IPS-18a (cell line): ENCODE measurements around the gene JAK2.
"Not testable (repeated sequence)": the region's sequence is repeated elsewhere in the genome, so short reads cannot be mapped to it uniquely, and the experiment has no call there.

Experiments used
- H3K27ac ChIP-seq: one replicate; pipeline ENCODE4 v1.5.1; 2013; ENCODE audit warnings: low read length
- H3K27me3 ChIP-seq: one replicate; pipeline ENCODE4 v1.6.1; 2013; ENCODE audit warnings: mild to moderate bottlenecking, low read length; ENCODE audit not compliant: control insufficient read depth, insufficient read depth
- H3K36me3 ChIP-seq: one replicate; pipeline ENCODE4 v1.6.1; 2013; ENCODE audit warnings: low read depth, low read length; ENCODE audit not compliant: control insufficient read depth
- H3K4me1 ChIP-seq: one replicate; pipeline ENCODE4 v1.6.1; 2013; ENCODE audit warnings: low read depth, low read length; ENCODE audit not compliant: control insufficient read depth
- H3K4me3 ChIP-seq: one replicate; pipeline ENCODE4 v1.5.1; 2013; ENCODE audit warnings: low read length
- H3K9ac ChIP-seq: one replicate; pipeline ENCODE4 v1.6.1; 2013; ENCODE audit warnings: mild to moderate bottlenecking, low read length, moderate library complexity
- H3K9me3 ChIP-seq: one replicate; pipeline ENCODE4 v1.6.1; 2013; ENCODE audit warnings: low read depth, low read length; ENCODE audit not compliant: control insufficient read depth

The JAK2 gene

DNA sequence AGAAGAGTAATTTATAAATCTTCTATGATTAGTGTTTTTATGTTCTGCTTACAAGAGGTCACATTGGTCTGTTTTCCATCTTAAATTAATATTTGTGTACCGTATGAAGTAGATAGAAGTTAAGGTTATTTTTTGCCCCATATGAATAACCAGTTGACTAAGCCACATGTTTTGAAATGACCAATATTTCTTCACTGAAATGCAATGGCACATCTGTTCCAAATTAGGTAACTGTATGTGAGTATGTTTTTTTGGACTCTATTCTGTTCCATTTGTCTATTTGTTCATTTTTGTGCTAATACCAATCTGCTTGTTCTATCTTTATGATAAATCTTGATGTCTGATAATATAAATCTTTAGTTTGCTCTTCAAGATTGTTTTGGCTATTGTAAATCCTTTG lies 17.7 kb downstream of the JAK2 start:
- H3K4me1 ChIP-seq: peaks cover 8% of the 10 kb centered on the region
- H3K27ac ChIP-seq: no peak overlapping the region
- H3K27me3 ChIP-seq: no peaks in the 10 kb centered on the region

DNA sequence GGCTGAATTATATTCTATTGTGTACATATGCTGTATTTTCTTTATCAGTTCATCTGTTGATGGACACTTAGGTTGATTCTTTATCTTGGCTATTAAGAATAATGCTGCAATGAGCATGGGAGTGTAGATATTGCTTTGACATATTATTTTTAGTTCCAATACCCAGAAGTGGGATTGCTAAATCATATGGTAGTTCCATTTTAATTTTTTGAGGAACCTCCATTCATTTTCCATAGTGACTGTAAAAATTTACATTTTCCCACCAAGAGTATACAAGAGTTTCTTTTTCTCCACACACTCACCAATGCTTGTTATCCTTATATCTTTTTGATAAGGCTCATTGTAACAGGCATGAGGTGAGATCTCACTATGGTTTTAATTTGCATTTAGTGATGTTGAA lies 19.4 kb downstream of the JAK2 start:
- no peaks in the 10 kb centered on the region for H3K27me3 ChIP-seq
- H3K36me3 ChIP-seq: no peaks in the 10 kb centered on the region
- peaks cover 8% of the 10 kb centered on the region for H3K4me1 ChIP-seq
- no peak overlapping the region for H3K4me3 ChIP-seq
- no peak overlapping the region for H3K9ac ChIP-seq
- peaks cover 4% of the 10 kb centered on the region for H3K9me3 ChIP-seq
- no peak overlapping the region for H3K27ac ChIP-seq

More for the DNA sequence above, 17.7 kb downstream of the JAK2 start:
- H3K9me3 ChIP-seq: peaks cover 4% of the 10 kb centered on the region
- H3K9ac ChIP-seq: no peak overlapping the region
- H3K36me3 ChIP-seq: no peaks in the 10 kb centered on the region
- H3K4me3 ChIP-seq: no peak overlapping the region

DNA sequence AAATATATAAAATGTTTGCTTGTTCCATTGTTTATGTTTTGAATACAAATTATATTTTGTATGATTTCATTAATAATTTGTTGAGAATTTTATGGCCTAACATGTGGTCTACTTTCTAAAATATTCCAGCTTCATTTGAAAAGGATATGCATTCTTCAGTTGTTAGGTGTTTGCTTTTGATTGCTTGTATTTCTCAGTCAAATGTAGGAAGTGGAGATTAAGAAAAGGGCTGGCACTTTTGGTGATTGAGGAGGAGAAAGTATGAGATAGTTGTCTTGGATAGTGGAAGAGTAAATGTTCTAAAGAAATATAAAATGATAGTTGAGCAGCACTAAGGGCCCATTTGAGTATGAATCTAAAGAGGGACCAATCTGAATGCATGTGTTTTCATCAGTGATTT lies 23.1 kb downstream of the JAK2 start:
- Histone ChIP-seq H3K36me3 (no peaks in the 10 kb centered on the region), H3K4me3 (no peak overlapping the region), H3K9me3 (peaks cover 4% of the 10 kb centered on the region), H3K27ac (no peak overlapping the region), H3K9ac (no peak overlapping the region), H3K27me3 (no peaks in the 10 kb centered on the region), H3K4me1 (no peaks in the 10 kb centered on the region)

DNA sequence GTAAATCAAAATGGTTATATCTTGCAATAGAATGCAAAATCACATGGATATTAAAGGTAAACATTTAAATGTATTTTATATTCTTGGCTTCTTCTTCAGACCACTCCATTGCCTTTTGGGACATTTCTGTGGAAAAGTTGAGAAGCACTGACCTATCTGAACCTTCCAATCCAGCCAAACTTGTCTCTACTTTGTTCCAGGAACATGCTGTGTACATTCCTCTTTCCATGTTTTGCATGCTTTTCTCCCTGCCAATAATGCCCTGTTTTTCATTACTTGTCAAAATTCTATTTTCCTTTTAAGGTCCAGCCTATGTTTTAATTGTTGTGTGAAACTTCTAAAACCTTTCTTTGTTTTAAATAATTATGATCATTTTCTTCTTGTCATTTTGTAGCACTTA lies 28.3 kb downstream of the JAK2 start:
- H3K4me3 ChIP-seq: no peak overlapping the region
- H3K9ac ChIP-seq: no peak overlapping the region
- H3K4me1 ChIP-seq: no peaks in the 10 kb centered on the region
- no peak overlapping the region for H3K27ac ChIP-seq
- H3K27me3 ChIP-seq: no peaks in the 10 kb centered on the region
- no peaks in the 10 kb centered on the region for H3K36me3 ChIP-seq
- H3K9me3 ChIP-seq: no peaks in the 10 kb centered on the region

DNA sequence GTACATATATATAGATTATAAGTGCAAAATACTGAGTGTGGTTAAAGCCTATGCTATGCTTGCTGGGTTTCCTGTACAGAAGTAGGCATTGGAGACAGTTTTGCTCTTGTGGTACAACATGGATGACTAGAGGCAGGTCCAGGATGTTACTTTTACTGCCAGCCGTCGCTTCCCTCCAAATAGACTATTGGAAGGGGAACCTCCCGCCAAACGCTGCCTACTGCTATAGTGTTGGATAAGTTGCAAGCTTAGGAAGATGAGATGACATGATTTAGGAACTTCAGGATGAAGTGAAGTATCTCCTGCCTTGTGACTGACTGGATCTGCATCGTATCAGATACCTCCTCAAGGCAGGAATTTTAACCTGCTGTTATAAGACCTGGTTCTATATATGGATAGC lies 30.9 kb downstream of the JAK2 start:
- H3K27me3 ChIP-seq: no peaks in the 10 kb centered on the region
- H3K9ac ChIP-seq: no peak overlapping the region
- no peaks in the 10 kb centered on the region for H3K9me3 ChIP-seq
- H3K27ac ChIP-seq: no peak overlapping the region
- no peak overlapping the region for H3K4me3 ChIP-seq
- no peaks in the 10 kb centered on the region for H3K36me3 ChIP-seq
- no peaks in the 10 kb centered on the region for H3K4me1 ChIP-seq

DNA sequence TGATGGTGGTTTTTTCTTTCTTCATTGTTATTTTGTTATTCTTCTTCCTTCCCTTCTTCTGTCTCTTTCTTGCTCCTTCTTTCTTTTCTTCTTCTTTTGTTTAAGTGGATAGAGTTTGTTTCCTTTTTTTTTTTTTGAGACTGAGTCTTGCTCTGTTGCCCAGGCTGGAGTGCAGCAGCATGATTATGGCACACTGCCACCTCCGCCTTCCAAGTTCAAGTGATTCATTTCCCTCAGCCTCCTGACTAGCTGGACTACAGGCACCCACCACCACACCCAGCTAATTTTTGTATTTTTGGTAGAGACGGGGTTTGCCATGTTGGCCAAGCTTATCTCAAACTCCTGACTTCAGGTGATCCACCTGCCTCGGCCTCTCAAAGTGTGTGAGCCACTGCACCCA lies 40.3 kb downstream of the JAK2 start:
- no peak overlapping the region for H3K9ac ChIP-seq
- H3K36me3 ChIP-seq: no peaks in the 10 kb centered on the region

DNA sequence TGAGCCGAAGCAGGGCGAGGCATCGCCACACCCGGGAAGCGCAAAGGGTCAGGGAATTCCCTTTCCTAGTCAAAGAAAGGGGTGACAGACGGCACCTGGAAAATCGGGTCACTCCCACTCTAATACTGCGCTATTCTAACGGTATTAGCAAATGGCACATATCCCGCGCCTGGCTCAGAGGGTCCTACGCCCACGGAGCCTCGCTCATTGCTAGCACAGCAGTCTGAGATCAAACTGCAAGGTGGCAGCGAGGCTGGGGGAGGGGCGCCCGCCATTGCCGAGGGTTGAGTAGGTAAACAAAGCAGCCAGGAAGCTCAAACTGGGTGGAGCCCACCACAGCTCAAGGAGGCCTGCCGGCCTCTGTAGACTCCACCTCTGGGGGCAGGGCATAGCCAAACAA lies 46.9 kb downstream of the JAK2 start:
- H3K27ac ChIP-seq, H3K9ac ChIP-seq, H3K27me3 ChIP-seq, H3K36me3 ChIP-seq, H3K4me1 ChIP-seq, H3K4me3 ChIP-seq, H3K9me3 ChIP-seq: not testable (repeated sequence)

More for the DNA sequence above, 40.3 kb downstream of the JAK2 start:
- no peaks in the 10 kb centered on the region for H3K4me1 ChIP-seq
- H3K9me3 ChIP-seq: no peaks in the 10 kb centered on the region
- H3K27me3 ChIP-seq: no peaks in the 10 kb centered on the region
- no peak overlapping the region for H3K27ac ChIP-seq
- no peak overlapping the region for H3K4me3 ChIP-seq

DNA sequence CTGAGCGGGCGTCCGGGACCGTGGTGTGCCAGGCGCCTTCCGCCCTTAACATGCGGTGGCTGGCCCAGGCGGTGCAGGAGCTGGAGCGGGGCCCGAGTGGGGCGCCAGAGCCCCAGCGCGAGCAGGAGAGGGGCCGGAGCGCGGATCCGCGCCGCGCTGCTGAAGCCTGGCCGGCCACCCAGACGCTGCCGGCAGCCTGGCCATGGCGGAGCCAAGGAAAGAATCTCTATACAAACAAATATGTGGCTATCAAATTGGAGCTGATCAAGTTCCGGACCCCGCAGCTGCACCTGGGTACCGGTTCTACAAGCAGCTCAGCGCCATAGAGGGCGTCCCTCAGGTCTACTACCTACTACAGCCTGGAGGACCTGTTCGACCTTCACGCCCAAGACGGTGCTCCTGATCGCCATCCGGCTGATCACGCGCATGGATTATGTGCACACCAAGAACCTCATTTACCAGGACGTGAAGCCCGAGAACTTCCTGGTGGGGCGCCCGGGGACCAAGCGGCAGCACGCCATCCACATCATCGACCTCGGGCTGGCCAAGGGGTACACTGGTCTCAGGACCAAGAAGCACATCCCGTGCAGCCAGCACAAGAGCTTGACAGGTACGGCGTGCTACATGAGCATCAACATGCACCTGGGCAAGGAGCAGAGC lies 55.8 kb downstream of the JAK2 start:
- no peak overlapping the region for H3K4me3 ChIP-seq
- H3K27me3 ChIP-seq: no peaks in the 10 kb centered on the region
- no peaks in the 10 kb centered on the region for H3K9me3 ChIP-seq
- no peaks in the 10 kb centered on the region for H3K4me1 ChIP-seq
- no peak overlapping the region for H3K27ac ChIP-seq
- H3K9ac ChIP-seq: no peak overlapping the region
- no peaks in the 10 kb centered on the region for H3K36me3 ChIP-seq

DNA sequence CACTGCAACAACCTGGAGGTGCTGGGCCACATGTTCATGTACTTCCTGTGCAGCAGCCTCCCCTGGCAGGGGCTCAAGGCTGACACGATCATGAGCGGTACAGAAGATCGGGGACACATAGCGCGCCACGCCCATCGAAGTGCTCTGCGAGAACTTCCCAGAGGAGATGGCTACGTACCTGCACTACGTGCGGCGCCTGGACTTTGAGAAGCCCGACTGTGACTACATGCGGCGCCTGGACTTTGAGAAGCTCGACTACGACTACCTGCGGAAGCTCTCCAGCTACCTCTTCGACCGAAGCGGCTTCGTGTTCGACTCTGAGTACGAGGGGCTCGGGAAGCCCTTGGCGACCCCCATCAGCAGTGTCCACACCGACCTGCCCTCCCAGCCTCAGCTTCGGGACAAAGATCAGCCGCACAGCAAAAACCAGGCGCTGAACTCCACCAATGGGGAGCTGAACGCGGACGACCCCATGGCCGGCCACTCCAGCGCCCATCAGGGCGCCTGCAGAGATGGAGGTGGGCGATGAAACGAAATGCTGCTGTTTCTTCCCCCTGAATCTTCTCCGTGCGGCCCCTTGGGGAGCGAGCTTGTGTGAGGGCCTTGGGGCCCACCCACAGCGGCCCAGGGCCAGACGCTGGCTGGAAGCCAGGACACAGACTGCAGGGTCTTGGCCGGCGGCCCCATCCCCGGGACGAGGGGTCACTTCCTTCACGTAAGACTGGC lies 56.5 kb downstream of the JAK2 start:
- H3K4me1 ChIP-seq: no peaks in the 10 kb centered on the region
- H3K9ac ChIP-seq: no peak overlapping the region
- H3K27ac ChIP-seq: no peak overlapping the region
- no peaks in the 10 kb centered on the region for H3K9me3 ChIP-seq
- H3K4me3 ChIP-seq: no peak overlapping the region
- H3K36me3 ChIP-seq: no peaks in the 10 kb centered on the region
- no peaks in the 10 kb centered on the region for H3K27me3 ChIP-seq

DNA sequence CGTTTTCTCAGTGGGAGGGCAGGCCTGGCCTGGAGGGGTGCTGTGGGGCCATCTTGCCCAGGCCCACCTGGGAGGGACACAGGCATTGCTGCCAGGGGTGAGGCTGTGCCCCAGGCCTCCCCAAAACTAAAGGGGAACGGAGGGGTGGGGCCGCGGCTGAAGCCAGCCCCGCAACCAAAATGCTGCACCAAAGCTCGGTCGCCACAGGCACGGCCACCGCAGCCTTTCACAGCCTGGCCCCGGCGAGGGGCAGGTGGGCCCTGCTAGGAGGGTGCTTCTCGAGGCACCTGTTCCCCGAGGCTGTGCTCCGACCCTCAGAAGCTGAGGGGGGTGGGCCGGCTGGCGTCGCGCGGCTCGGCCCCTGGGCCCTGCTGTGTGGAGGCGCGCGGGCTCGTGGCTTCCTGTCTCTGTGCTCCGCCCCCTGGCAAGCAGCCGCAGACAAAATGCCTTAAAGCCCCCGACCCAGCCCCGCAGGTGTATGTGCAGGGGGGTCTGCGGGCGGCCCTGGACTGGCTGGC lies 57.6 kb downstream of the JAK2 start:
- Histone ChIP-seq H3K9ac (no peak overlapping the region), H3K27me3 (no peaks in the 10 kb centered on the region), H3K4me3 (no peak overlapping the region), H3K9me3 (no peaks in the 10 kb centered on the region), H3K4me1 (no peaks in the 10 kb centered on the region), H3K36me3 (no peaks in the 10 kb centered on the region), H3K27ac (no peak overlapping the region)

DNA sequence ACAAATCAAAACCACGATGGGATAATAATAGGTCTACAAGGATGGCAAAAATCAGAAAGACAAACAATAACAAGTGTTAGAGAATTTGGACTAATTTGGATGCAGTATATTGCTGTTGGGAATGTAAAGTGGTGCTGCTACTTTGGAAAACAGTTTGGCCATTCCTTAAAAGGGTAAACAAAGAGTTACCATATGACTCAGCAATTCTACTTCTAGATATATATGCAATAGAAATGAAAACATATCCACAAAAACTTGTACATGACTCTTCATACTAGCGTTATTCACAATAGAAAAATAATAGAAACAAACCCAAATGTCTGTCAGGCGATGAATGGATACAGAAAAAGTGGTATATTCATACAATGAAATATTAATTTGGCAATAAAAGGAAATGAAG lies 58.3 kb downstream of the JAK2 start:
- Histone ChIP-seq H3K4me3 (no peak overlapping the region), H3K4me1 (no peaks in the 10 kb centered on the region), H3K36me3 (no peaks in the 10 kb centered on the region), H3K9ac (no peak overlapping the region), H3K27ac (no peak overlapping the region), H3K27me3 (no peaks in the 10 kb centered on the region), H3K9me3 (no peaks in the 10 kb centered on the region)

DNA sequence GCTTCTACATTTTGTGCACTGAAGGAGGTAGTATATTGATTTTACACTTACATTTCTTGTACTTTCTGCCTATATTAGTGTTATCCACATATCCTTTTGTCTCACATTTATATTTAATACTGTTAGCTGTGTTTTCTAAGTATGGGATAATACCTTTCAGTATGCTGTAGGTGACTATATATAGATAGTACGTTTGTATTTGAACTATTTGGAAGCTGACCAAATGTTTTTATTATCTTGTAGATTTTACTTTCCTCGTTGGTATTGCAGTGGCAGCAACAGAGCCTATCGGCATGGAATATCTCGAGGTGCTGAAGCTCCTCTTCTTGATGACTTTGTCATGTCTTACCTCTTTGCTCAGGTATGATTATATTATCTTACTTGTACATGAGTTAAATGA lies 59.1 kb downstream of the JAK2 start:
- H3K27ac ChIP-seq: no peak overlapping the region
- no peak overlapping the region for H3K4me3 ChIP-seq

More for the DNA sequence above, 59.1 kb downstream of the JAK2 start:
- no peak overlapping the region for H3K9ac ChIP-seq
- no peaks in the 10 kb centered on the region for H3K27me3 ChIP-seq
- H3K9me3 ChIP-seq: no peaks in the 10 kb centered on the region
- H3K36me3 ChIP-seq: no peaks in the 10 kb centered on the region
- H3K4me1 ChIP-seq: no peaks in the 10 kb centered on the region
